Stimulated activated CD8-positive, alpha-beta memory T cell treated with anti-CD3 and anti-CD28 coated beads, Interleukin-15, amount 100 ng/mL, for 24 hours (primary cell): Measurements from ENCODE around the gene ZNF841.
"Not testable (repeated sequence)": the region's sequence is repeated elsewhere in the genome, so short reads cannot be mapped to it uniquely, and the experiment has no call there.

ENCODE experiments used
- DNase-seq: peaks from one replicate; pipeline ENCODE4 v3.0.0-alpha.2; 2020; ENCODE audit warnings: low read depth

Gene ZNF841

GRCh38 chr19:52066258-52066863, 29.2 kb downstream of the ZNF841 start:
- no peak for DNase-seq

GRCh38 chr19:52065399-52065798, 30.2 kb downstream of the ZNF841 start:
- no peak for DNase-seq

GRCh38 chr19:52056480-52056879, 39.1 kb downstream of the ZNF841 start:
- DNase-seq = not testable (repeated sequence)

- not testable (repeated sequence) for DNase-seq
These were observed 43.8 kb downstream of the ZNF841 start for GRCh38 chr19:52051736-52052135.

GRCh38 chr19:52048555-52049501, 46.7 kb downstream of the ZNF841 start, which contains the start of gene ZNF432:
TSS of gene ZNF432 (minus strand) at chr19:52048838. CDS start at chr19:52046868, 1,970 bp downstream.
- peak; percentile 62 for DNase-seq

- DNase-seq = no peak
These were observed 56.4 kb downstream of the ZNF841 start for GRCh38 chr19:52039169-52039568.

GRCh38 chr19:52034051-52034728, 61.4 kb downstream of the ZNF841 start:
- no peak for DNase-seq

GRCh38 chr19:52028780-52029123, 66.8 kb downstream of the ZNF841 start:
- no peak for DNase-seq

- DNase-seq = peak; percentile 65
These were observed 67.4 kb downstream of the ZNF841 start, which contains the start of gene ZNF614 for GRCh38 chr19:52028027-52028779. TSS of gene ZNF614 (minus strand) at chr19:52028379. CDS start at chr19:52025745, 2,634 bp downstream.

- DNase-seq = not testable (repeated sequence)
These were observed 69.1 kb downstream of the ZNF841 start for GRCh38 chr19:52026255-52026990.

GRCh38 chr19:52024478-52024877, 71.1 kb downstream of the ZNF841 start:
- not testable (repeated sequence) for DNase-seq

- DNase-seq = no peak
These were observed 73.4 kb downstream of the ZNF841 start for GRCh38 chr19:52022193-52022592.

GRCh38 chr19:52020506-52020905, 75.1 kb downstream of the ZNF841 start:
- no peak for DNase-seq
